NT2/D1 (cell line): ENCODE data around the gene LRRFIP1.

Experiments used
- SUZ12 ChIP-seq: IDR thresholded peaks from 2 replicates; pipeline ENCODE4 v1.6.1; 2011; ENCODE audit not compliant: insufficient read length, insufficient read depth; ENCODE audit errors: extremely low read depth
- YY1 ChIP-seq: IDR thresholded peaks from 2 replicates; pipeline ENCODE4 v1.6.1; 2011; ENCODE audit not compliant: insufficient read length, insufficient read depth
- ZNF274 ChIP-seq: IDR thresholded peaks from 2 replicates; pipeline ENCODE4 v1.6.1; 2011; ENCODE audit warnings: mild to moderate bottlenecking, low read depth, low read length

DNA sequence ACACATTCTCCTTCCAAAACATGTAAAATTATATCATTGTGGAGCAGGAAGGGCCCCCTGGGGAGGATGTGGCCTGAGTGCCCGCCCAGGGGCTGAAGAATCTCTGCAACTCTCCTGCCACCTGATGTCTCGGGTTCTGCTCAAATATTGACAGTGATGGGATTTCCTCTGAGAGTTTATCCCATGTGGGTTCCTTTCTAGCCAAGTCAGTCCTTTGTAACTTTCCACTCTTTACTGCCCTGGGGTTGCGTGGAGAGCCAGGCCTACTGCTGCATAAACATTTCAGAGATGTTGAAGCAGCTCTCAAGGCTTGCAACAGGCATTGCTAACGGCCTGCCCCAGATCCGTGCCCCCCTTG, 32.9 kb upstream of the LRRFIP1 start:
- TF ChIP-seq SUZ12 (no peak), ZNF274 (no peak), YY1 (no peak)
